Measurements from ENCODE around the gene MGMT. TPM values are rescaled to one million over a fixed set of nuclear protein-coding genes. Genes with fewer than 3 reads are reported as not detected.

Gene MGMT
- polyA plus RNA-seq, 1 of the 3 experiments (the other 2 are of a cell fraction): 10.8 TPM

GRCh38 chr10:129778571-129778970 lies 311.5 kb downstream of the MGMT start:
- Histone ChIP-seq H3K4me1 (ENCODE audit: control insufficient read depth in 1 of 2, insufficient read depth in 2 of 2, low read depth in 1 of 2, low read length in 1 of 2) (no peaks in the 10 kb centered on the region; a peak in 1 of 4 replicates), H3K9me2 (no peaks in the 10 kb centered on the region), H3K4me2 (no peak overlapping the region), H3K9ac (no peak overlapping the region), H4K20me1 (ENCODE audit: insufficient read depth) (no peaks in the 10 kb centered on the region), H3F3A (replicated peaks; ENCODE audit: insufficient read depth) (no peaks in the 10 kb centered on the region), H3K79me2 (ENCODE audit: insufficient read depth) (no peaks in the 10 kb centered on the region), H3K4me3 (ENCODE audit: low read depth in 2 of 2, low read length in 1 of 2) (no peak overlapping the region), H2AFZ (ENCODE audit: low read depth) (no peak overlapping the region), H3K36me3 (replicated peaks in 1 of 2; ENCODE audit: control insufficient read depth in 1 of 2, insufficient read depth in 2 of 2, low read length in 1 of 2) (no peaks in the 10 kb centered on the region), H3K27ac (ENCODE audit: low read depth in 2 of 2, low read length in 1 of 2) (no peak overlapping the region), H3K9me3 (no peaks in the 10 kb centered on the region), H3K27me3 (ENCODE audit: insufficient read depth) (no peaks in the 10 kb centered on the region)
- TF ChIP-seq RAD21 (IDR thresholded peaks at IDR 0.05; ENCODE audit: low read length) (no peak), YY1 (IDR thresholded peaks at IDR 0.05; ENCODE audit: low read depth) (no peak), EZH2phosphoT487 (IDR thresholded peaks at IDR 0.05; ENCODE audit: borderline replicate concordance, low read depth) (no peak), FOSL2 (IDR thresholded peaks at IDR 0.05; ENCODE audit: borderline replicate concordance, low read depth) (no peak), SIN3A (IDR thresholded peaks at IDR 0.05; ENCODE audit: borderline replicate concordance, low read depth, low read length) (no peak), POLR2AphosphoS5 (IDR thresholded peaks at IDR 0.05; ENCODE audit: low read depth, low read length) (no peak), NFIC (IDR thresholded peaks at IDR 0.05; ENCODE audit: borderline replicate concordance) (no peak), RFX5 (IDR thresholded peaks at IDR 0.05; ENCODE audit: low read length) (no peak), MAX (IDR thresholded peaks at IDR 0.05; ENCODE audit: low read depth) (no peak), NRF1 (IDR thresholded peaks at IDR 0.05; ENCODE audit: low read depth, low read length) (no peak), GABPA (IDR thresholded peaks at IDR 0.05; ENCODE audit: low read depth) (no peak), FOXJ3 (CRISPR knock-in tag; IDR thresholded peaks at IDR 0.05) (no peak), USF2 (IDR thresholded peaks at IDR 0.05; ENCODE audit: borderline replicate concordance, low read depth, low read length) (no peak), MXI1 (IDR thresholded peaks at IDR 0.05; ENCODE audit: low read depth, low read length) (no peak), RCOR1 (IDR thresholded peaks at IDR 0.05; ENCODE audit: low read length) (no peak), PBX3 (IDR thresholded peaks at IDR 0.05) (no peak), TEAD4 (IDR thresholded peaks at IDR 0.05; ENCODE audit: borderline replicate concordance, insufficient read depth) (no peak), REST (IDR thresholded peaks at IDR 0.05; ENCODE audit: low read depth, low read length) (no peak), USF1 (IDR thresholded peaks at IDR 0.05; ENCODE audit: borderline replicate concordance, low read depth) (no peak), FOXM1 (IDR thresholded peaks at IDR 0.05; ENCODE audit: low read depth) (no peak)
- DNase-seq: no peak
- ChIA-PET POLR2A (no interaction called here), CTCF (interaction anchor here (1.9 kb wide), 1 partner anchor 10 kb away, joined by 6 read pairs; no protein-coding TSS in a partner anchor)
- 76% methylated on average over 13 of the region's 13 CpGs for WGBS (ENCODE audit: low lambda C conversion rate)

Data from SK-N-SH (cell line).